Right lobe of liver (tissue), 4 donors: ENCODE data around the gene FKBP7.

Experiments used
- POLR2A ChIP-seq: fragments of 450-650 bp; IDR thresholded peaks from one replicate; pipeline ENCODE4 v1.6.1; 2017; ENCODE audit warnings: antibody characterized with exemption, mild to moderate bottlenecking
- TF ChIP-seq, protein P1 (sequence below), 4 donors: fragments of 200-600 bp in 3 of 4; fragments of 450-650 bp in 1 of 4; IDR thresholded peaks; one replicate each; pipeline versions ENCODE4 v1.5.1 to v1.8.0; 2016 to 2022; ENCODE audit warnings: antibody characterized with exemption in 4 of 4, mild to moderate bottlenecking in 2 of 4
- donor health status: DM: no; HTN: no; CAD: no.
- donor health status: DM: no; HTN: no; CAD: no.
- donor health status: DM: no; HTN: yes; CAD: no.

- TF ChIP-seq, protein P1, sequence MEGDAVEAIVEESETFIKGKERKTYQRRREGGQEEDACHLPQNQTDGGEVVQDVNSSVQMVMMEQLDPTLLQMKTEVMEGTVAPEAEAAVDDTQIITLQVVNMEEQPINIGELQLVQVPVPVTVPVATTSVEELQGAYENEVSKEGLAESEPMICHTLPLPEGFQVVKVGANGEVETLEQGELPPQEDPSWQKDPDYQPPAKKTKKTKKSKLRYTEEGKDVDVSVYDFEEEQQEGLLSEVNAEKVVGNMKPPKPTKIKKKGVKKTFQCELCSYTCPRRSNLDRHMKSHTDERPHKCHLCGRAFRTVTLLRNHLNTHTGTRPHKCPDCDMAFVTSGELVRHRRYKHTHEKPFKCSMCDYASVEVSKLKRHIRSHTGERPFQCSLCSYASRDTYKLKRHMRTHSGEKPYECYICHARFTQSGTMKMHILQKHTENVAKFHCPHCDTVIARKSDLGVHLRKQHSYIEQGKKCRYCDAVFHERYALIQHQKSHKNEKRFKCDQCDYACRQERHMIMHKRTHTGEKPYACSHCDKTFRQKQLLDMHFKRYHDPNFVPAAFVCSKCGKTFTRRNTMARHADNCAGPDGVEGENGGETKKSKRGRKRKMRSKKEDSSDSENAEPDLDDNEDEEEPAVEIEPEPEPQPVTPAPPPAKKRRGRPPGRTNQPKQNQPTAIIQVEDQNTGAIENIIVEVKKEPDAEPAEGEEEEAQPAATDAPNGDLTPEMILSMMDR (IDR thresholded peaks at IDR 0.05): no peak
- TF ChIP-seq POLR2A: no peak
These were observed 28.5 kb upstream of the FKBP7 start for GRCh38 chr2:178506949-178507348.
